ENCODE measurements around the gene AMOTL1. TPM values are rescaled to one million over a fixed set of nuclear protein-coding genes. Genes with fewer than 3 reads are reported as not detected.

The AMOTL1 gene
- 29.8 and 31.8 TPM in 2 replicates for total RNA-seq

GRCh38 chr11:94767701-94768601 is at the start of gene AMOTL1:
Gene AMOTL1, plus strand, starts transcription at chr11:94768356. Its CDS starts 156 bp downstream, at chr11:94768512.
- DNase-seq (ENCODE audit: low read depth in 2 of 2), result peak; percentile 86 to 90

- DNase-seq (ENCODE audit: low read depth in 2 of 2), result no peak
These were observed 48.3 kb upstream of the AMOTL1 start for GRCh38 chr11:94719876-94720275.

GRCh38 chr11:94721565-94722292 is 46.4 kb upstream of the AMOTL1 start:
- no peak for DNase-seq (ENCODE audit: low read depth in 2 of 2)

- no peak for DNase-seq (ENCODE audit: low read depth in 2 of 2)
These were observed 45.4 kb upstream of the AMOTL1 start for GRCh38 chr11:94722735-94723134.

GRCh38 chr11:94725097-94725496 is 43.1 kb upstream of the AMOTL1 start:
- no peak for DNase-seq (ENCODE audit: low read depth in 2 of 2)

- no peak for DNase-seq (ENCODE audit: low read depth in 2 of 2)
These were observed 40.3 kb upstream of the AMOTL1 start for GRCh38 chr11:94727819-94728218.

GRCh38 chr11:94728541-94728940 is 39.6 kb upstream of the AMOTL1 start:
- no peak for DNase-seq (ENCODE audit: low read depth in 2 of 2)

- no peak for DNase-seq (ENCODE audit: low read depth in 2 of 2)
These were observed 39.0 kb upstream of the AMOTL1 start for GRCh38 chr11:94728966-94729751.

GRCh38 chr11:94730153-94730552 is 38.0 kb upstream of the AMOTL1 start:
- no peak for DNase-seq (ENCODE audit: low read depth in 2 of 2)

- peak; percentile 15 to 81 for DNase-seq (ENCODE audit: low read depth in 2 of 2)
These were observed 36.1 kb upstream of the AMOTL1 start for GRCh38 chr11:94731880-94732601.

- DNase-seq (ENCODE audit: low read depth in 2 of 2), result peak; percentile 80 to 96
These were observed 35.4 kb upstream of the AMOTL1 start for GRCh38 chr11:94732617-94733281.

- DNase-seq (ENCODE audit: low read depth in 2 of 2), result no peak
These were observed 33.4 kb upstream of the AMOTL1 start for GRCh38 chr11:94734563-94735275.

GRCh38 chr11:94735907-94736306 is 32.2 kb upstream of the AMOTL1 start:
- peak in 1 of 2 donors; percentile 80 for DNase-seq (ENCODE audit: low read depth in 2 of 2)

GRCh38 chr11:94737171-94737611 is 31.0 kb upstream of the AMOTL1 start:
- no peak for DNase-seq (ENCODE audit: low read depth in 2 of 2)

GRCh38 chr11:94738746-94739145 is 29.4 kb upstream of the AMOTL1 start:
- no peak for DNase-seq (ENCODE audit: low read depth in 2 of 2)

GRCh38 chr11:94739331-94739730 is 28.8 kb upstream of the AMOTL1 start:
- no peak for DNase-seq (ENCODE audit: low read depth in 2 of 2)

- DNase-seq (ENCODE audit: low read depth in 2 of 2), result peak in 1 of 2 donors; percentile 20
These were observed 27.8 kb upstream of the AMOTL1 start for GRCh38 chr11:94740083-94741021.

- peak; percentile 53 to 66 for DNase-seq (ENCODE audit: low read depth in 2 of 2)
These were observed 27.0 kb upstream of the AMOTL1 start for GRCh38 chr11:94741022-94741679.

All from lung microvascular endothelial cell (primary cell).